K562 (cell line): ENCODE results near the gene FDX2. TPM values are rescaled to one million over a fixed set of nuclear protein-coding genes. Genes with fewer than 3 reads are reported as not detected.

ENCODE experiments used
- CBX5 ChIP-seq: IDR thresholded peaks from 2 replicates; pipeline ENCODE4 v1.6.1; 2014; ENCODE audit warnings: low read depth, borderline replicate concordance
- DMBX1 ChIP-seq: fragments of 250-450 bp; sonication (Bioruptor Pico); IDR thresholded peaks from 2 replicates; pipeline ENCODE4 v1.8.0; 2022; ENCODE audit warnings: inconsistent platforms, mild to moderate bottlenecking, moderate library complexity, borderline replicate concordance
- EGR1 ChIP-seq: fragments of 450-650 bp; conservative IDR thresholded peaks from 2 replicates; pipeline ENCODE4 v1.6.1; 2017; ENCODE audit warnings: mild to moderate bottlenecking
- IFI16 ChIP-seq: fragments of 250-450 bp; sonication (Bioruptor Pico); IDR thresholded peaks from 2 replicates; pipeline ENCODE4 v2.1.2; 2022; ENCODE audit warnings: mild to moderate bottlenecking, inconsistent platforms
- MYNN ChIP-seq, 2 experiments: sonication (generic); formaldehyde crosslinking in 1 of 2; IDR thresholded peaks; 2 replicates each; pipeline versions ENCODE4 v1.5.0 to v1.6.1; 2016 to 2020; ENCODE audit warnings: antibody characterized with exemption in 1 of 2, missing genetic modification reagents in 1 of 2
- PREB ChIP-seq: sonication (generic); formaldehyde crosslinking; IDR thresholded peaks from 2 replicates; pipeline ENCODE4 v1.8.1; 2023; ENCODE audit warnings: mild to moderate bottlenecking, missing genetic modification reagents
- RAD51 ChIP-seq: fragments of 450-650 bp; IDR thresholded peaks from 2 replicates; pipeline ENCODE4 v1.7.1; 2016; ENCODE audit warnings: low read depth, mild to moderate bottlenecking, borderline replicate concordance
- REST ChIP-seq, 2 experiments: fragments of 450-650 bp; formaldehyde crosslinking in 1 of 2; IDR thresholded peaks; 2 replicates each; pipeline versions ENCODE4 v1.4.0 to v1.6.1; 2014 to 2020; ENCODE audit warnings: mild to moderate bottlenecking in 2 of 2, borderline replicate concordance in 1 of 2, low read depth in 1 of 2
- ZEB2 ChIP-seq: fragments of 450-650 bp; IDR thresholded peaks from 2 replicates; pipeline ENCODE4 v1.6.1; 2016
- ZNF347 ChIP-seq: fragments of 450-650 bp; formaldehyde crosslinking; IDR thresholded peaks from 2 replicates; pipeline ENCODE4 v1.4.0; 2020; ENCODE audit warnings: low read depth, mild to moderate bottlenecking, moderate library complexity
- polyA plus RNA-seq, 8 experiments: library from polyadenylated mRNA; depleted of rRNA in 4 of 8; stranded (reverse) in 5 of 8; unstranded in 3 of 8; fragments of >200 nt; fragmentation: Nextera tagmentation in 2 of 8; fragmentation: Illumina TruSeq in 1 of 8; extraction: Ambion mirVana in 2 of 8; extraction: Trizol in 1 of 8; gene quantifications; 2 replicates each; pipeline versions ENCODE4 v1.2.1 to v1.2.3, GENCODE V29; 2011 to 2014; ENCODE audit warnings: inconsistent platforms in 1 of 8, missing spikeins in 1 of 8
- total RNA-seq, 7 experiments: library from RNA; depleted of rRNA in 6 of 7; stranded (reverse); fragments of >200 nt in 6 of 7; fragmentation: Illumina TruSeq in 2 of 7; extraction: Trizol in 2 of 7; gene quantifications; 2 replicates each; pipeline versions ENCODE4 v1.2.1 to v1.2.3, GENCODE V29; 2011 to 2021; ENCODE audit warnings: low replicate concordance in 1 of 7
- TF ChIP-seq, protein P1 (sequence below): fragments of 450-650 bp; formaldehyde crosslinking; IDR thresholded peaks from 2 replicates; pipeline ENCODE4 v1.4.0; 2022; ENCODE audit warnings: missing genetic modification characterization
- TF ChIP-seq, protein P2 (sequence below), 2 experiments: fragments of 200-800 bp in 1 of 2; sonication (Bioruptor generic) in 1 of 2; sonication (generic) in 1 of 2; formaldehyde crosslinking in 1 of 2; IDR thresholded peaks in 1 of 2; conservative IDR thresholded peaks in 1 of 2; 2 replicates each; pipeline versions ENCODE4 v1.5.0 to v1.6.1; 2016 to 2020; ENCODE audit warnings: missing compliant biosample characterization in 1 of 2, missing genetic modification characterization in 1 of 2, missing genetic modification reagents in 1 of 2
- TF ChIP-seq, protein P3 (sequence below): sonication (generic); formaldehyde crosslinking; IDR thresholded peaks from 2 replicates; pipeline ENCODE4 v1.8.1; 2023; ENCODE audit warnings: mild to moderate bottlenecking, missing genetic modification reagents, moderate library complexity

Gene FDX2
- total and polyA plus RNA-seq, 9 of the 15 experiments (the other 6 are each of a cell fraction or from before 2014, with no cell fraction given): 2.5 to 49.8 (median 29.7) TPM

GRCh38 chr19:10289836-10290356, 25.9 kb downstream of the FDX2 start, which contains the start of gene ICAM5 (continued):
- TF ChIP-seq PREB (CRISPR knock-in tag) (no peak), DMBX1 (CRISPR knock-in tag) (no peak), EGR1 (peak; percentile 94), MYNN (IDR thresholded peaks at IDR 0.05) (no peak), MYNN (CRISPR knock-in tag; IDR thresholded peaks at IDR 0.05) (no peak), IFI16 (no peak), REST (IDR thresholded peaks at IDR 0.05; ENCODE audit: borderline replicate concordance) (0 out of 2 replicates have a peak, but pooled peaks have one; percentile 26), REST (CRISPR knock-in tag; IDR thresholded peaks at IDR 0.05; ENCODE audit: low read depth) (no peak), CBX5 (no peak), RAD51 (no peak), ZNF347 (CRISPR knock-in tag) (no peak), ZEB2 (no peak)
- TF ChIP-seq, protein P1, sequence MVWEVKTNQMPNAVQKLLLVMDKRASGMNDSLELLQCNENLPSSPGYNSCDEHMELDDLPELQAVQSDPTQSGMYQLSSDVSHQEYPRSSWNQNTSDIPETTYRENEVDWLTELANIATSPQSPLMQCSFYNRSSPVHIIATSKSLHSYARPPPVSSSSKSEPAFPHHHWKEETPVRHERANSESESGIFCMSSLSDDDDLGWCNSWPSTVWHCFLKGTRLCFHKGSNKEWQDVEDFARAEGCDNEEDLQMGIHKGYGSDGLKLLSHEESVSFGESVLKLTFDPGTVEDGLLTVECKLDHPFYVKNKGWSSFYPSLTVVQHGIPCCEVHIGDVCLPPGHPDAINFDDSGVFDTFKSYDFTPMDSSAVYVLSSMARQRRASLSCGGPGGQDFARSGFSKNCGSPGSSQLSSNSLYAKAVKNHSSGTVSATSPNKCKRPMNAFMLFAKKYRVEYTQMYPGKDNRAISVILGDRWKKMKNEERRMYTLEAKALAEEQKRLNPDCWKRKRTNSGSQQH (CRISPR knock-in tag): no peak
- TF ChIP-seq, protein P2, sequence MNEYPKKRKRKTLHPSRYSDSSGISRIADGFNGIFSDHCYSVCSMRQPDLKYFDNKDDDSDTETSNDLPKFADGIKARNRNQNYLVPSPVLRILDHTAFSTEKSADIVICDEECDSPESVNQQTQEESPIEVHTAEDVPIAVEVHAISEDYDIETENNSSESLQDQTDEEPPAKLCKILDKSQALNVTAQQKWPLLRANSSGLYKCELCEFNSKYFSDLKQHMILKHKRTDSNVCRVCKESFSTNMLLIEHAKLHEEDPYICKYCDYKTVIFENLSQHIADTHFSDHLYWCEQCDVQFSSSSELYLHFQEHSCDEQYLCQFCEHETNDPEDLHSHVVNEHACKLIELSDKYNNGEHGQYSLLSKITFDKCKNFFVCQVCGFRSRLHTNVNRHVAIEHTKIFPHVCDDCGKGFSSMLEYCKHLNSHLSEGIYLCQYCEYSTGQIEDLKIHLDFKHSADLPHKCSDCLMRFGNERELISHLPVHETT (CRISPR knock-in tag; conservative IDR thresholded peaks at IDR 0.05 in 1 of 2, IDR thresholded peaks at IDR 0.05 in 1 of 2): no peak
- TF ChIP-seq, protein P3, sequence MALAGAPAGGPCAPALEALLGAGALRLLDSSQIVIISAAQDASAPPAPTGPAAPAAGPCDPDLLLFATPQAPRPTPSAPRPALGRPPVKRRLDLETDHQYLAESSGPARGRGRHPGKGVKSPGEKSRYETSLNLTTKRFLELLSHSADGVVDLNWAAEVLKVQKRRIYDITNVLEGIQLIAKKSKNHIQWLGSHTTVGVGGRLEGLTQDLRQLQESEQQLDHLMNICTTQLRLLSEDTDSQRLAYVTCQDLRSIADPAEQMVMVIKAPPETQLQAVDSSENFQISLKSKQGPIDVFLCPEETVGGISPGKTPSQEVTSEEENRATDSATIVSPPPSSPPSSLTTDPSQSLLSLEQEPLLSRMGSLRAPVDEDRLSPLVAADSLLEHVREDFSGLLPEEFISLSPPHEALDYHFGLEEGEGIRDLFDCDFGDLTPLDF (CRISPR knock-in tag): no peak
